Glutamatergic neuron (in vitro differentiated cells): ENCODE results near the gene CPM. TPM values are rescaled to one million over a fixed set of nuclear protein-coding genes. Genes with fewer than 3 reads are reported as not detected.

Experiments used
- DNase-seq: peaks from one replicate; pipeline ENCODE4 v3.0.0; 2022
- H3K27ac Mint-ChIP-seq: one replicate; pipeline ENCODE4 v1.8.0; 2020; ENCODE audit warnings: mild to moderate bottlenecking, mixed read lengths, inconsistent platforms; ENCODE audit not compliant: unreplicated experiment
- H3K27me3 Mint-ChIP-seq: one replicate; pipeline ENCODE4 v1.8.0; 2020; ENCODE audit warnings: mild to moderate bottlenecking, moderate library complexity, mixed read lengths, inconsistent platforms; ENCODE audit not compliant: unreplicated experiment
- H3K36me3 Mint-ChIP-seq: one replicate; pipeline ENCODE4 v1.8.0; 2020; ENCODE audit warnings: mild to moderate bottlenecking, mixed read lengths, inconsistent platforms; ENCODE audit not compliant: unreplicated experiment
- H3K4me1 Mint-ChIP-seq: one replicate; pipeline ENCODE4 v1.8.0; 2020; ENCODE audit warnings: mild to moderate bottlenecking, low read depth, mixed read lengths, inconsistent platforms; ENCODE audit not compliant: unreplicated experiment
- H3K4me3 Mint-ChIP-seq: one replicate; pipeline ENCODE4 v1.8.0; 2020; ENCODE audit warnings: mild to moderate bottlenecking, mixed read lengths, inconsistent platforms; ENCODE audit not compliant: unreplicated experiment
- H3K9me3 Mint-ChIP-seq: one replicate; pipeline ENCODE4 v1.8.0; 2020; ENCODE audit warnings: mild to moderate bottlenecking, moderate library complexity, mixed read lengths, inconsistent platforms; ENCODE audit not compliant: unreplicated experiment
- total RNA-seq: library from RNA; stranded (reverse); fragmentation: NEBNext Ultra II Directional; extraction: Animal tissue kit (Norgen Biotek cat#: 25700); gene quantifications from one replicate; pipeline ENCODE4 v1.2.1, GENCODE V29; 2021; ENCODE audit not compliant: unreplicated experiment
- TF ChIP-seq, protein P1 (sequence below): fragments of 200-600 bp; sonication (generic); IDR thresholded peaks from one replicate; pipeline ENCODE4 v1.5.0; 2021; ENCODE audit not compliant: partially characterized antibody, unreplicated experiment

Gene CPM
- total RNA-seq, 1 donor from 2014 or later, result not detected

DNA sequence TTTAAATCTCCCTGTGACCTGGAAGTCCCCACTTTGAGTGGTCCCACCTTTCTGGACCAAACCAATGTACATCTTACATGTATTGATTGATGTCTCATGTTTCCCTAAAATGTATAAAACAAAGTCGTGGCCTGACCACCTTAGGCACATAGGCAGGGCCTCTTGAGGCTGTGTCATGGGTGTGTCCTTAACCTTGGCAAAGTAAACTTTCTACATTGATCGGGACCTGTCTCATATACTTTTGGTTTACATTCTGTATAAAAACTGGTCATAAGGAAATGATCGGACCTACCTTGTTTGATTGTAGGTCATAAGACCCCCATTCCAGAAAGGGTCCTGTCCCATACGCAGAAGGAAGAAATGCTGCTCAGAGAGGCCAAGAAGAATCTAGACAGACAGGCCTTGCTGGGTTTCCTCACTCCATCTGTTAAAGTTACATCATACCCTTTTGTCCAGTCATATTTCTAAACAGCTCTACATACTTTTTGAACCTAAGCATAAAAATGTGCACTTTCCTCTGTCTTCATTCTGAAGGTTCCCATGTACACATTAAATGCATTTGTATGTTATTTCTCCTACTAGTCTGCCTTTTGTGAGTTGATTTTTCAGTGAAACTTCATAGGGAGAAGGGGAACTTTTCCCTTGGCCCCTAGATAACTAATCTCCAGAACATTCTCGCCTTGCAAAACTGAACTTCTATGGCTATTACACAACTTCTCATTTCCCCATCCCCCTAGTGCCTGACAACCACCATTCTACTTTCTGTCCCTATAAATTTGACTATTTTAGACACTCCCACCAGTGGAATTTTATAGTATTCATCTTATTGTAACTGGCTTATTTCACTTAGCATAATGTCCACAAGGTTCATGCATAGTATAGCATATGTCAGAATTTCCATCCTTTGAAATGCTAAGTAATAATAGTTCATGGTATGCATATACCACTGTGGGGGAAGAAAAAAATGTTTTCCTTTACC, 30.2 kb upstream of the CPM start:
- H3K4me1 Mint-ChIP-seq, result no peaks in the 10 kb centered on the region
- H3K36me3 Mint-ChIP-seq, result no peaks in the 10 kb centered on the region
- H3K27ac Mint-ChIP-seq, result no peak overlapping the region
- peaks cover 6% of the 10 kb centered on the region for H3K27me3 Mint-ChIP-seq
- TF ChIP-seq, protein P1, sequence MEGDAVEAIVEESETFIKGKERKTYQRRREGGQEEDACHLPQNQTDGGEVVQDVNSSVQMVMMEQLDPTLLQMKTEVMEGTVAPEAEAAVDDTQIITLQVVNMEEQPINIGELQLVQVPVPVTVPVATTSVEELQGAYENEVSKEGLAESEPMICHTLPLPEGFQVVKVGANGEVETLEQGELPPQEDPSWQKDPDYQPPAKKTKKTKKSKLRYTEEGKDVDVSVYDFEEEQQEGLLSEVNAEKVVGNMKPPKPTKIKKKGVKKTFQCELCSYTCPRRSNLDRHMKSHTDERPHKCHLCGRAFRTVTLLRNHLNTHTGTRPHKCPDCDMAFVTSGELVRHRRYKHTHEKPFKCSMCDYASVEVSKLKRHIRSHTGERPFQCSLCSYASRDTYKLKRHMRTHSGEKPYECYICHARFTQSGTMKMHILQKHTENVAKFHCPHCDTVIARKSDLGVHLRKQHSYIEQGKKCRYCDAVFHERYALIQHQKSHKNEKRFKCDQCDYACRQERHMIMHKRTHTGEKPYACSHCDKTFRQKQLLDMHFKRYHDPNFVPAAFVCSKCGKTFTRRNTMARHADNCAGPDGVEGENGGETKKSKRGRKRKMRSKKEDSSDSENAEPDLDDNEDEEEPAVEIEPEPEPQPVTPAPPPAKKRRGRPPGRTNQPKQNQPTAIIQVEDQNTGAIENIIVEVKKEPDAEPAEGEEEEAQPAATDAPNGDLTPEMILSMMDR, result no peak
- DNase-seq, result no peak
- no peak overlapping the region for H3K4me3 Mint-ChIP-seq
- H3K9me3 Mint-ChIP-seq, result no peaks in the 10 kb centered on the region

DNA sequence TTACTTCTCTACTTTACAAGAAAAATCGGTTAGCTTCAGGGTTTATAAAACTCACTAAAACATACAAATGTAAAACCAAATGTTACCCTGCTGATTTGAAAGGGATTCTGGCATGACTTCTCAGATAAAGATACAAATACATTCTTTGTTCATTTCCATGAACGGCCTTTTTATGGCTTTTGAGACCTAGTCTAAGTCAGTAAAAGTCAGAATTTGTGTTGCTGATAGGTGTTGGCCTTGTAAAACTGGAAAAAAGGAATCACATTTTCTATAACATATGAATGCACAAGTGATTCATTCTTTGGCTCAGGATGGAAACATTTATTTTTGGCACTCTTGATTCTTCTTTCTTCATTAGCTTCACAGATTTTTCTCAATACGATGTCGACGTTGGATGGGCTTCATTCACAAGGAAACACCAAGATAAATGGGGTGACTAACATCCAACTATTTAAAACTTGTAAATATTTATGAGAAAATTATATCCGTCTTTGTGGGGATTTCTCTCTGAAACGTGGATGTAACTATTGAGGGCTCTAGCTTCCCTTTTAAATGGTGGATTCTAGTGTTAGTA, 27.0 kb upstream of the CPM start:
- Mint-ChIP-seq H3K9me3 (no peaks in the 10 kb centered on the region), H3K4me3 (no peak overlapping the region), H3K4me1 (no peaks in the 10 kb centered on the region), H3K27ac (no peak overlapping the region), H3K36me3 (no peaks in the 10 kb centered on the region), H3K27me3 (peaks cover 8% of the 10 kb centered on the region)
- TF ChIP-seq, protein P1, result no peak
- DNase-seq, result no peak

- TF ChIP-seq, protein P1, result no peak
- peaks cover 8% of the 10 kb centered on the region for H3K27me3 Mint-ChIP-seq
Observed at GRCh38 chr12:68959143-68959858, 26.3 kb upstream of the CPM start.

DNA sequence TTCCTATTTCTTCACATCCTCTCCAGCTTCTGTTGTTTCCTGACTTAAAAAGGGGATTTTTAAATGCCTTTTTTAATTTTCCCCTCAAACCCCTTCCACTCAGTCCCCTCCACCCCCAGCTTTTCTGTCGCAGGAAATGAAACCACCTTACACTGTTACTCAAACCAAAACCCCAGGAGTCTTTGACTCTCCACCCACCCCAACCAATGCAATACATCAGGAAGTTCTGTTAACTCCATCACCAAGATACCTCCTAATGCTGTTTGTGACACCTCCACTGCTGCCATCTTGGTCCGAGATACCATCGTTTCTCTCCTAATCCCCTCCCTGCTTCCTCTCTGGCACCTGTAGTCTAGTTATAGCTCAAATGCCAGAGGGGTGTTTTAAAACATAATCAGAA, 25.4 kb upstream of the CPM start:
- Mint-ChIP-seq H3K27ac (no peak overlapping the region), H3K36me3 (no peaks in the 10 kb centered on the region), H3K4me1 (no peaks in the 10 kb centered on the region), H3K4me3 (no peak overlapping the region), H3K9me3 (no peaks in the 10 kb centered on the region), H3K27me3 (peaks cover 8% of the 10 kb centered on the region)
- TF ChIP-seq, protein P1, result no peak
- DNase-seq, result no peak

More at GRCh38 chr12:68959143-68959858, 26.3 kb upstream of the CPM start:
- Mint-ChIP-seq H3K4me1 (no peaks in the 10 kb centered on the region), H3K27ac (no peak overlapping the region), H3K9me3 (no peaks in the 10 kb centered on the region), H3K36me3 (no peaks in the 10 kb centered on the region), H3K4me3 (no peak overlapping the region)
- DNase-seq, result no peak
